Measurements from ENCODE around the gene RAB4A.
A peak's percentile ranks its signal among the peaks of the same experiment; 100 is the strongest.

RAB4A gene

GRCh38 chr1:229318056-229318455, 47.1 kb downstream of the RAB4A start:
- H3K4me3 ChIP-seq (replicated peaks in 1 of 2; ENCODE audit: low read depth in 2 of 2, low read length in 2 of 2) = no peak overlapping the region
- peak in 1 of 2 donors; percentile 23 for DNase-seq (ENCODE audit: low read depth in 2 of 2)
- no peak for TF ChIP-seq CTCF (IDR thresholded peaks at IDR 0.05; ENCODE audit: low read depth, low read length)

- TF ChIP-seq CTCF (IDR thresholded peaks at IDR 0.05; ENCODE audit: low read depth, low read length) = no peak
- DNase-seq (ENCODE audit: low read depth in 2 of 2) = no peak
- H3K4me3 ChIP-seq (replicated peaks in 1 of 2; ENCODE audit: low read depth in 2 of 2, low read length in 2 of 2) = no peak overlapping the region
Measured at GRCh38 chr1:229319487-229319886, 48.6 kb downstream of the RAB4A start.

- no peak overlapping the region for H3K4me3 ChIP-seq (replicated peaks in 1 of 2; ENCODE audit: low read depth in 2 of 2, low read length in 2 of 2)
- DNase-seq (ENCODE audit: low read depth in 2 of 2) = no peak
- TF ChIP-seq CTCF (IDR thresholded peaks at IDR 0.05; ENCODE audit: low read depth, low read length) = no peak
Measured at GRCh38 chr1:229323201-229323600, 52.3 kb downstream of the RAB4A start.

GRCh38 chr1:229323885-229324553, 53.1 kb downstream of the RAB4A start:
- DNase-seq (ENCODE audit: low read depth in 2 of 2) = no peak
- H3K4me3 ChIP-seq (replicated peaks in 1 of 2; ENCODE audit: low read depth in 2 of 2, low read length in 2 of 2) = no peak overlapping the region
- no peak for TF ChIP-seq CTCF (IDR thresholded peaks at IDR 0.05; ENCODE audit: low read depth, low read length)

GRCh38 chr1:229325401-229325800, 54.5 kb downstream of the RAB4A start:
- no peak for DNase-seq (ENCODE audit: low read depth in 2 of 2)
- TF ChIP-seq CTCF (IDR thresholded peaks at IDR 0.05; ENCODE audit: low read depth, low read length) = no peak
- no peak overlapping the region for H3K4me3 ChIP-seq (replicated peaks in 1 of 2; ENCODE audit: low read depth in 2 of 2, low read length in 2 of 2)

- DNase-seq (ENCODE audit: low read depth in 2 of 2) = no peak
- no peak overlapping the region for H3K4me3 ChIP-seq (replicated peaks in 1 of 2; ENCODE audit: low read depth in 2 of 2, low read length in 2 of 2)
- TF ChIP-seq CTCF (IDR thresholded peaks at IDR 0.05; ENCODE audit: low read depth, low read length) = no peak
Measured at GRCh38 chr1:229325853-229326487, 55.1 kb downstream of the RAB4A start.
